T-helper 1 cell treated with Interleukin-12 subunit alpha and Interleukin-12 subunit beta and Interleukin-4 antibody, amounts not matched to agents 30 μg/mL and 1 μg/mL, for 36 hours (primary cell): Measurements from ENCODE around the gene RASGRP1.
"Not testable (repeated sequence)": the region's sequence is repeated elsewhere in the genome, so short reads cannot be mapped to it uniquely, and the experiment has no call there.

ENCODE experiments used
- H3K27ac Mint-ChIP-seq: one replicate; pipeline ENCODE4 v1.8.0; 2021; ENCODE audit warnings: mild to moderate bottlenecking, mixed read lengths
- H3K27me3 Mint-ChIP-seq: one replicate; pipeline ENCODE4 v1.8.0; 2021; ENCODE audit warnings: low read depth, mixed read lengths
- H3K36me3 Mint-ChIP-seq: one replicate; pipeline ENCODE4 v1.8.0; 2021; ENCODE audit warnings: low read depth, mixed read lengths
- H3K4me1 Mint-ChIP-seq: one replicate; pipeline ENCODE4 v1.8.0; 2021; ENCODE audit warnings: low read depth, mixed read lengths
- H3K4me3 Mint-ChIP-seq: one replicate; pipeline ENCODE4 v1.8.0; 2021; ENCODE audit warnings: mild to moderate bottlenecking, moderate library complexity, mixed read lengths
- H3K9me3 Mint-ChIP-seq: one replicate; pipeline ENCODE4 v1.8.0; 2021; ENCODE audit warnings: mixed read lengths

The RASGRP1 gene

GRCh38 chr15:38589502-38589901 is 24.9 kb upstream of the RASGRP1 start:
- peaks cover 8% of the 10 kb centered on the region for H3K36me3 Mint-ChIP-seq
- H3K27me3 Mint-ChIP-seq: peaks cover 12% of the 10 kb centered on the region
- H3K9me3 Mint-ChIP-seq: peaks cover 12% of the 10 kb centered on the region
- H3K27ac Mint-ChIP-seq: no peak overlapping the region
- no peak overlapping the region for H3K4me3 Mint-ChIP-seq
- peaks cover 26% of the 10 kb centered on the region for H3K4me1 Mint-ChIP-seq

- peaks cover 26% of the 10 kb centered on the region for H3K4me1 Mint-ChIP-seq
- peaks cover 15% of the 10 kb centered on the region for H3K9me3 Mint-ChIP-seq
- H3K27ac Mint-ChIP-seq: no peak overlapping the region
- no peak overlapping the region for H3K4me3 Mint-ChIP-seq
- H3K36me3 Mint-ChIP-seq: peaks cover 10% of the 10 kb centered on the region
- peaks cover 7% of the 10 kb centered on the region for H3K27me3 Mint-ChIP-seq
Observed at GRCh38 chr15:38588672-38589071, 24.1 kb upstream of the RASGRP1 start.

GRCh38 chr15:38587214-38587613 is 22.6 kb upstream of the RASGRP1 start:
- H3K9me3 Mint-ChIP-seq: peaks cover 20% of the 10 kb centered on the region
- H3K27me3 Mint-ChIP-seq: peaks cover 12% of the 10 kb centered on the region
- no peak overlapping the region for H3K27ac Mint-ChIP-seq
- peaks cover 23% of the 10 kb centered on the region for H3K4me1 Mint-ChIP-seq
- peaks cover 11% of the 10 kb centered on the region for H3K36me3 Mint-ChIP-seq
- H3K4me3 Mint-ChIP-seq: no peak overlapping the region

- not testable (repeated sequence) for H3K4me3 Mint-ChIP-seq, H3K27ac Mint-ChIP-seq, H3K27me3 Mint-ChIP-seq
- Mint-ChIP-seq H3K36me3 (peaks cover 18% of the 10 kb centered on the region), H3K4me1 (peaks cover 23% of the 10 kb centered on the region), H3K9me3 (peaks cover 28% of the 10 kb centered on the region)
Observed at GRCh38 chr15:38586005-38586404, 21.4 kb upstream of the RASGRP1 start.

- peaks cover 6% of the 10 kb centered on the region for H3K4me1 Mint-ChIP-seq
- H3K27ac Mint-ChIP-seq: no peak overlapping the region
- H3K4me3 Mint-ChIP-seq: no peak overlapping the region
- H3K27me3 Mint-ChIP-seq: peaks cover 4% of the 10 kb centered on the region
- peaks cover 10% of the 10 kb centered on the region for H3K36me3 Mint-ChIP-seq
- peaks cover 12% of the 10 kb centered on the region for H3K9me3 Mint-ChIP-seq
Observed at GRCh38 chr15:38578626-38579025, 14.0 kb upstream of the RASGRP1 start.

- H3K4me1 Mint-ChIP-seq: peaks cover 6% of the 10 kb centered on the region
- no peaks in the 10 kb centered on the region for H3K27me3 Mint-ChIP-seq
- H3K27ac Mint-ChIP-seq: no peak overlapping the region
- H3K9me3 Mint-ChIP-seq: peaks cover 8% of the 10 kb centered on the region
- no peak overlapping the region for H3K4me3 Mint-ChIP-seq
- H3K36me3 Mint-ChIP-seq: peaks cover 10% of the 10 kb centered on the region
Observed at GRCh38 chr15:38577424-38577987, 12.9 kb upstream of the RASGRP1 start.

- H3K27ac Mint-ChIP-seq: no peak overlapping the region
- peaks cover 8% of the 10 kb centered on the region for H3K36me3 Mint-ChIP-seq
- peaks cover 11% of the 10 kb centered on the region for H3K9me3 Mint-ChIP-seq
- peaks cover 6% of the 10 kb centered on the region for H3K4me1 Mint-ChIP-seq
- H3K4me3 Mint-ChIP-seq: no peak overlapping the region
- H3K27me3 Mint-ChIP-seq: no peaks in the 10 kb centered on the region
Observed at GRCh38 chr15:38576837-38577236, 12.2 kb upstream of the RASGRP1 start.

GRCh38 chr15:38576261-38576660 is 11.6 kb upstream of the RASGRP1 start:
- peaks cover 9% of the 10 kb centered on the region for H3K9me3 Mint-ChIP-seq
- peaks cover 2% of the 10 kb centered on the region for H3K27me3 Mint-ChIP-seq
- no peak overlapping the region for H3K27ac Mint-ChIP-seq
- H3K4me1 Mint-ChIP-seq: peaks cover 6% of the 10 kb centered on the region
- H3K36me3 Mint-ChIP-seq: peaks cover 7% of the 10 kb centered on the region
- H3K4me3 Mint-ChIP-seq: no peak overlapping the region

- Mint-ChIP-seq H3K4me1 (peaks cover 47% of the 10 kb centered on the region), H3K27ac (peak overlapping the region; percentile 90), H3K4me3 (peak overlapping the region; percentile 77), H3K36me3 (peaks cover 42% of the 10 kb centered on the region), H3K27me3 (no peaks in the 10 kb centered on the region), H3K9me3 (peaks cover 19% of the 10 kb centered on the region)
Observed at GRCh38 chr15:38565287-38565670, 665 bp upstream of the RASGRP1 start.

GRCh38 chr15:38563723-38564519 is 693 bp downstream of the RASGRP1 start:
- peaks cover 56% of the 10 kb centered on the region for H3K4me1 Mint-ChIP-seq
- peaks cover 50% of the 10 kb centered on the region for H3K36me3 Mint-ChIP-seq
- peaks cover 13% of the 10 kb centered on the region for H3K9me3 Mint-ChIP-seq
- no peaks in the 10 kb centered on the region for H3K27me3 Mint-ChIP-seq
- peak overlapping the region; percentile 93 for H3K4me3 Mint-ChIP-seq
- peak overlapping the region; percentile 93 for H3K27ac Mint-ChIP-seq

- Mint-ChIP-seq H3K27me3 (no peaks in the 10 kb centered on the region), H3K9me3 (no peaks in the 10 kb centered on the region), H3K4me1 (peaks cover 69% of the 10 kb centered on the region), H3K4me3 (peak overlapping the region; percentile 93), H3K36me3 (peaks cover 61% of the 10 kb centered on the region), H3K27ac (peak overlapping the region; percentile 93)
Observed at GRCh38 chr15:38562278-38562677, 2.3 kb downstream of the RASGRP1 start.

- Mint-ChIP-seq H3K4me3 (peak overlapping the region; percentile 93), H3K36me3 (peaks cover 77% of the 10 kb centered on the region), H3K9me3 (no peaks in the 10 kb centered on the region), H3K4me1 (peaks cover 69% of the 10 kb centered on the region), H3K27ac (peak overlapping the region; percentile 93), H3K27me3 (no peaks in the 10 kb centered on the region)
Observed at GRCh38 chr15:38560456-38560926, 4.1 kb downstream of the RASGRP1 start.

GRCh38 chr15:38559636-38560307 is 4.8 kb downstream of the RASGRP1 start:
- H3K27ac Mint-ChIP-seq: peak overlapping the region; percentile 93

GRCh38 chr15:38559131-38559530 is 5.5 kb downstream of the RASGRP1 start:
- Mint-ChIP-seq H3K4me3 (peak overlapping the region; percentile 93), H3K36me3 (peaks cover 84% of the 10 kb centered on the region), H3K9me3 (no peaks in the 10 kb centered on the region), H3K27ac (peak overlapping the region; percentile 93), H3K27me3 (no peaks in the 10 kb centered on the region), H3K4me1 (peaks cover 77% of the 10 kb centered on the region)

More at GRCh38 chr15:38559636-38560307, 4.8 kb downstream of the RASGRP1 start:
- H3K4me3 Mint-ChIP-seq: peak overlapping the region; percentile 93
- H3K9me3 Mint-ChIP-seq: no peaks in the 10 kb centered on the region
- peaks cover 84% of the 10 kb centered on the region for H3K36me3 Mint-ChIP-seq
- H3K27me3 Mint-ChIP-seq: no peaks in the 10 kb centered on the region
- peaks cover 72% of the 10 kb centered on the region for H3K4me1 Mint-ChIP-seq
